PC-3 (cell line): ENCODE results near the gene RIPOR3. TPM values are rescaled to one million over a fixed set of nuclear protein-coding genes. Genes with fewer than 3 reads are reported as not detected.

Experiments
- ATAC-seq: fragments of 200-7000 bp; cut with Tn5 transposase; 2 replicates; pipeline ENCODE4 v1.9.1; 2020; ENCODE audit warnings: mild to moderate bottlenecking, moderate library complexity
- BruUV-seq: library from RNA; stranded (reverse); fragments of 400-500 nt; replicated peaks from 2 replicates; lab custom pipeline; 2021; lab: Mats Ljungman, UMichigan
- CTCF ChIA-PET: fragments of 300-600 bp; sonication (Branson Sonifier 250); formaldehyde crosslinking; loops from one replicate; lab custom pipeline; 2022; ENCODE audit warnings: antibody characterized with exemption; lab: Charles Lee
- POLR2A ChIA-PET: fragments of 300-600 bp; sonication (Branson Sonifier 250); formaldehyde crosslinking; loops from one replicate; lab custom pipeline; 2022; ENCODE audit warnings: antibody characterized with exemption; ENCODE audit not compliant: unreplicated experiment; lab: Charles Lee
- DNase-seq: peaks from one replicate; pipeline ENCODE4 v3.0.0-alpha.2; 2015
- H2AFZ ChIP-seq: fragments of 300-600 bp; sonication (generic); 2 replicates; pipeline ENCODE4 v1.6.0; 2016; ENCODE audit warnings: antibody characterized with exemption, low read length
- H3F3A ChIP-seq: fragments of 300-600 bp; sonication (generic); one replicate; pipeline ENCODE4 v1.6.0; 2017; ENCODE audit warnings: antibody characterized with exemption, low read length, control low read depth, mild to moderate bottlenecking; ENCODE audit not compliant: unreplicated experiment
- H3K27ac ChIP-seq: fragments of 300-600 bp; sonication (generic); 2 replicates; pipeline ENCODE4 v1.5.1; 2016; ENCODE audit warnings: mild to moderate bottlenecking, low read length
- H3K27me3 ChIP-seq: fragments of 300-600 bp; sonication (generic); 2 replicates; pipeline ENCODE4 v1.6.1; 2016; ENCODE audit warnings: low read length, mixed read lengths
- H3K36me3 ChIP-seq: fragments of 300-600 bp; sonication (generic); 2 replicates; pipeline ENCODE4 v1.6.1; 2016; ENCODE audit warnings: low read depth, mixed run types, low read length, mixed read lengths
- H3K4me1 ChIP-seq: fragments of 300-600 bp; sonication (generic); 2 replicates; pipeline ENCODE4 v1.5.1; 2016; ENCODE audit warnings: low read length; ENCODE audit not compliant: insufficient read depth
- H3K4me2 ChIP-seq: fragments of 300-600 bp; sonication (generic); 2 replicates; pipeline ENCODE4 v1.6.0; 2016; ENCODE audit warnings: low read length
- H3K4me3 ChIP-seq: fragments of 300-600 bp; sonication (generic); 2 replicates; pipeline ENCODE4 v1.5.1; 2016; ENCODE audit warnings: mild to moderate bottlenecking, low read length, mixed read lengths
- H3K79me2 ChIP-seq: fragments of 300-600 bp; sonication (generic); 2 replicates; pipeline ENCODE4 v1.6.1; 2017; ENCODE audit warnings: low read length, mixed read lengths
- H3K9ac ChIP-seq: fragments of 300-600 bp; sonication (generic); 2 replicates; pipeline ENCODE4 v1.6.0; 2016; ENCODE audit warnings: mild to moderate bottlenecking, low read length
- H3K9me2 ChIP-seq: fragments of 300-600 bp; sonication (generic); replicated peaks from 2 replicates; pipeline ENCODE4 v1.6.1; 2016; ENCODE audit warnings: mixed run types, low read length, mixed read lengths
- H3K9me3 ChIP-seq: fragments of 300-600 bp; sonication (generic); 2 replicates; pipeline ENCODE4 v1.6.1; 2016; ENCODE audit warnings: low read length, mixed read lengths
- H4K20me1 ChIP-seq: fragments of 300-600 bp; sonication (generic); 2 replicates; pipeline ENCODE4 v1.6.1; 2016; ENCODE audit warnings: low read length, mixed read lengths
- CTCF ChIP-seq: fragments of 300-600 bp; sonication (generic); conservative IDR thresholded peaks from 2 replicates; pipeline ENCODE4 v1.5.1; 2017; ENCODE audit warnings: antibody characterized with exemption, low read depth, mild to moderate bottlenecking, low read length
- EZH2 ChIP-seq: fragments of 300-600 bp; sonication (generic); IDR thresholded peaks from one replicate; pipeline ENCODE4 v1.6.1; 2017; ENCODE audit warnings: antibody characterized with exemption, mild to moderate bottlenecking, low read length; ENCODE audit not compliant: unreplicated experiment
- EZH2phosphoT487 ChIP-seq: fragments of 300-600 bp; sonication (generic); IDR thresholded peaks from 2 replicates; pipeline ENCODE4 v1.6.1; 2018; ENCODE audit warnings: mild to moderate bottlenecking, antibody characterized with exemption, low read length, borderline replicate concordance
- intact Hi-C: fragments of 100-400 bp; cut with micrococcal nuclease; formaldehyde crosslinking; loops from 2 replicates; pipeline ENCODE4 v1.9.0; 2023
- total RNA-seq: library from RNA; depleted of rRNA; stranded (reverse); fragments of >200 nt; gene quantifications from 2 replicates; pipeline ENCODE4 v1.2.3, GENCODE V29; 2014

RIPOR3 gene
- total RNA-seq, 1 experiment from 2014 or later: 0.04 TPM

DNA sequence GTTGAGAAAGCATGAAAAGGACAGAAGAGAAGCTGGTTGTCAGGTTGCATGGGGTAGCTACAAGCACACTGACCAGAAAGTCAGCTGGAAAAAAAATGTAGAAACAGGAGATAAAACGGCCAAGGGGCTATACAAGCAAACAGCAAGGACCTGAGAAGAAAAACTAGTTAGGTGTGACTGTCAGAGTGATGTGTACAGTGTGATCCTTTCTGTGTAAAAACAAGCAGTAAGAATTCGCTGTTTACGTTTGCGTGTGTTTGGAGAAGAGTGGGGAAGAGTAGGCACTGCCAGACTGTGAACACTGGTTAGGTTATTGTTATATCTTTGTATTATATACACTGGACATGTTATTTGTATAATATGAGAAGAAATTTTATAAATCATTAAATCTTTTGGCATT is 153.1 kb downstream of the RIPOR3 start:
- ATAC-seq (no peak), DNase-seq (no peak)
- BruUV-seq: no TSS peak
- H3K27me3 ChIP-seq: no peaks in the 10 kb centered on the region
- no peaks in the 10 kb centered on the region for H3K9me2 ChIP-seq
- TF ChIP-seq EZH2phosphoT487 (no peak), CTCF (no peak), EZH2 (no peak)
- peaks cover 93% of the 10 kb centered on the region for H3K79me2 ChIP-seq
- no peak overlapping the region for H3K4me2 ChIP-seq
- H3K27ac ChIP-seq: no peak overlapping the region
- intact Hi-C loops: no loop called here
- H4K20me1 ChIP-seq: peaks cover 7% of the 10 kb centered on the region; the same call in 1 of the 2 replicates
- no peaks in the 10 kb centered on the region for H3F3A ChIP-seq
- no peak overlapping the region for H3K4me3 ChIP-seq
- no peak overlapping the region for H3K9ac ChIP-seq
- CTCF ChIA-PET: interaction anchor here (0.6 kb wide), 1 partner anchor 125 kb away, joined by 5 read pairs; no protein-coding TSS in a partner anchor
- H3K9me3 ChIP-seq: no peaks in the 10 kb centered on the region
- H3K4me1 ChIP-seq: peaks cover 12% of the 10 kb centered on the region
- POLR2A ChIA-PET: no interaction called here
- no peak overlapping the region for H2AFZ ChIP-seq
- no peaks in the 10 kb centered on the region for H3K36me3 ChIP-seq

- peaks cover 93% of the 10 kb centered on the region for H3K79me2 ChIP-seq
- H3K9ac ChIP-seq: no peak overlapping the region
- TF ChIP-seq EZH2 (no peak), CTCF (no peak), EZH2phosphoT487 (no peak)
- ChIA-PET POLR2A (no interaction called here), CTCF (interaction anchor here (0.6 kb wide), 1 partner anchor 126 kb away, joined by 5 read pairs; no protein-coding TSS in a partner anchor)
- H3K4me2 ChIP-seq: no peak overlapping the region
- H3F3A ChIP-seq: no peaks in the 10 kb centered on the region
- BruUV-seq: no TSS peak
- H3K9me3 ChIP-seq: no peaks in the 10 kb centered on the region
- H3K27me3 ChIP-seq: no peaks in the 10 kb centered on the region
- H4K20me1 ChIP-seq: peaks cover 7% of the 10 kb centered on the region; the same call in 1 of the 2 replicates
- no peaks in the 10 kb centered on the region for H3K9me2 ChIP-seq
- no peak overlapping the region for H2AFZ ChIP-seq
- DNase-seq (no peak), ATAC-seq (no peak)
- H3K4me1 ChIP-seq: peaks cover 18% of the 10 kb centered on the region
- H3K4me3 ChIP-seq: no peak overlapping the region
- H3K36me3 ChIP-seq: no peaks in the 10 kb centered on the region
- intact Hi-C loops: no loop called here
- H3K27ac ChIP-seq: no peak overlapping the region
These were observed 153.7 kb downstream of the RIPOR3 start for GRCh38 chr20:50537546-50538201.

- no peak for DNase-seq
- ChIA-PET POLR2A (no interaction called here), CTCF (no interaction called here)
- H3F3A ChIP-seq: no peaks in the 10 kb centered on the region
- intact Hi-C loops: no loop called here
- ATAC-seq: no peak
- no peak overlapping the region for H3K4me3 ChIP-seq
- no peaks in the 10 kb centered on the region for H3K27me3 ChIP-seq
- no TSS peak for BruUV-seq
- no peak overlapping the region for H3K27ac ChIP-seq
- no peak overlapping the region for H3K4me2 ChIP-seq
- H3K4me1 ChIP-seq: peaks cover 22% of the 10 kb centered on the region
- no peak for TF ChIP-seq EZH2phosphoT487
- no peak for TF ChIP-seq CTCF
- no peak for TF ChIP-seq EZH2
- peaks cover 93% of the 10 kb centered on the region for H3K79me2 ChIP-seq
- no peaks in the 10 kb centered on the region for H3K36me3 ChIP-seq
- no peak overlapping the region for H3K9ac ChIP-seq
- no peak overlapping the region for H2AFZ ChIP-seq
- H3K9me3 ChIP-seq: no peaks in the 10 kb centered on the region
- peaks cover 11% of the 10 kb centered on the region; the same call in 1 of the 2 replicates for H4K20me1 ChIP-seq
- no peaks in the 10 kb centered on the region for H3K9me2 ChIP-seq
These were observed 155.0 kb downstream of the RIPOR3 start for GRCh38 chr20:50536333-50536732.
